ENCODE measurements around the gene CRELD2.

Gene CRELD2

GRCh38 chr22:49946612-49947295, 28.3 kb downstream of the CRELD2 start:
- no peak for DNase-seq (ENCODE audit: low read depth)

- no peak for DNase-seq (ENCODE audit: low read depth)
These were observed 28.8 kb downstream of the CRELD2 start for GRCh38 chr22:49947296-49947622.

- no peak for DNase-seq (ENCODE audit: low read depth)
These were observed 29.9 kb downstream of the CRELD2 start for GRCh38 chr22:49948116-49948957.

- DNase-seq (ENCODE audit: low read depth), result no peak
These were observed 30.8 kb downstream of the CRELD2 start for GRCh38 chr22:49948958-49949913.

- no peak for DNase-seq (ENCODE audit: low read depth)
These were observed 31.5 kb downstream of the CRELD2 start for GRCh38 chr22:49949914-49950292.

GRCh38 chr22:49950396-49950994, 32.1 kb downstream of the CRELD2 start:
- no peak for DNase-seq (ENCODE audit: low read depth)

- no peak for DNase-seq (ENCODE audit: low read depth)
These were observed 32.7 kb downstream of the CRELD2 start for GRCh38 chr22:49951000-49951677.

- DNase-seq (ENCODE audit: low read depth), result no peak
These were observed 33.2 kb downstream of the CRELD2 start for GRCh38 chr22:49951678-49951985.

- peak; percentile 85 for DNase-seq (ENCODE audit: low read depth)
These were observed 33.8 kb downstream of the CRELD2 start for GRCh38 chr22:49951986-49952896.

- DNase-seq (ENCODE audit: low read depth), result no peak
These were observed 34.7 kb downstream of the CRELD2 start for GRCh38 chr22:49953027-49953679.

- DNase-seq (ENCODE audit: low read depth), result no peak
These were observed 35.4 kb downstream of the CRELD2 start for GRCh38 chr22:49953680-49954344.

- DNase-seq (ENCODE audit: low read depth), result no peak
These were observed 35.9 kb downstream of the CRELD2 start for GRCh38 chr22:49954354-49954753.

GRCh38 chr22:49954991-49955580, 36.7 kb downstream of the CRELD2 start:
- DNase-seq (ENCODE audit: low read depth), result no peak

- no peak for DNase-seq (ENCODE audit: low read depth)
These were observed 37.4 kb downstream of the CRELD2 start for GRCh38 chr22:49955581-49956417.

- peak; percentile 59 for DNase-seq (ENCODE audit: low read depth)
These were observed 38.0 kb downstream of the CRELD2 start for GRCh38 chr22:49956418-49956770.

GRCh38 chr22:49956914-49957825, 38.7 kb downstream of the CRELD2 start:
- no peak for DNase-seq (ENCODE audit: low read depth)

- DNase-seq (ENCODE audit: low read depth), result no peak
These were observed 39.5 kb downstream of the CRELD2 start for GRCh38 chr22:49957826-49958365.

Data from amniotic epithelial cell (primary cell).